ENCODE data around the gene CAMTA1. TPM values are rescaled to one million over a fixed set of nuclear protein-coding genes. Genes with fewer than 3 reads are reported as not detected.

Gene CAMTA1
- total RNA-seq, 2 experiments from 2014 or later = 43.9 to 73.3 TPM

GRCh38 chr1:7587773-7588456, 802.7 kb downstream of the CAMTA1 start:
- intact Hi-C loops (cut with micrococcal nuclease; ENCODE audit: unreplicated experiment) = no loop called here
- H3K79me2 ChIP-seq (ENCODE audit: insufficient read depth, low read depth, low read length) = no peaks in the 10 kb centered on the region
- no peak overlapping the region for H3K4me2 ChIP-seq (ENCODE audit: low read length)
- ChIA-PET CTCF (ENCODE audit: unreplicated experiment) (no interaction called here), POLR2A (no interaction called here)
- no peak overlapping the region for H3K4me3 ChIP-seq (ENCODE audit: low read depth, low read length, poor library complexity, severe bottlenecking)
- H3K27ac ChIP-seq (ENCODE audit: low read depth, low read length, poor library complexity, severe bottlenecking) = no peak overlapping the region
- H3K9me2 ChIP-seq (ENCODE audit: insufficient read depth, low read length) = no peaks in the 10 kb centered on the region
- H2AFZ ChIP-seq (ENCODE audit: low read length) = no peak overlapping the region
- H3K4me1 ChIP-seq (ENCODE audit: insufficient read depth, low read length, poor library complexity, severe bottlenecking) = no peaks in the 10 kb centered on the region
- no peak for TF ChIP-seq CTCF (conservative IDR thresholded peaks at IDR 0.05; ENCODE audit: low read length)
- no peak for TF ChIP-seq EZH2phosphoT487 (IDR thresholded peaks at IDR 0.05; ENCODE audit: borderline replicate concordance, low read depth, low read length)
- H3K9me3 ChIP-seq (ENCODE audit: low read length) = no peaks in the 10 kb centered on the region
- BruUV-seq (replicated peaks) = no TSS peak
- no peaks in the 10 kb centered on the region for H4K20me1 ChIP-seq (ENCODE audit: insufficient read depth, low read length)
- DNase-seq (ENCODE audit: low spot score) = no peak
- no peaks in the 10 kb centered on the region for H3K36me3 ChIP-seq (ENCODE audit: insufficient read depth, low read length)

DNA sequence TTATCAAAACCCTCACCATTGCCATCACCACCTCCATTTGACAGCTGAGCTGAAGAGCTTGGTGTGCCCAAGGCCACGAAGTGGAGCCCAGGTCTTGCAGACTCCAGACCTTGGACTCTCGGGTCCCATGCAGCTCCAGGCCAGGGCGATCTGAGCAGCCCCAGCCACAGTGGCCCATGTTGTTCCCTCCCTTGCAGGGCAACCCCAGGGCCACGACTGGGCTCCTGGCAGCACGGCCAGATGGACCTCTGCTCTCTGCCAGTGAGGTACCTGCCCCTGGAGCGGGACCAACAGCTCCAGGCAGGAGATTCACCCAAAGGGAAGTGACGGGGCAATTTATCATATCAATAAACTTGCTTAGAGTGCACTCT, 803.2 kb downstream of the CAMTA1 start:
- ChIA-PET CTCF (ENCODE audit: unreplicated experiment) (no interaction called here), POLR2A (no interaction called here)
- Histone ChIP-seq H4K20me1 (ENCODE audit: insufficient read depth, low read length) (no peaks in the 10 kb centered on the region), H3K27ac (ENCODE audit: low read depth, low read length, poor library complexity, severe bottlenecking) (no peak overlapping the region), H3K9me3 (ENCODE audit: low read length) (no peaks in the 10 kb centered on the region), H2AFZ (ENCODE audit: low read length) (no peak overlapping the region), H3K36me3 (ENCODE audit: insufficient read depth, low read length) (no peaks in the 10 kb centered on the region), H3K4me2 (ENCODE audit: low read length) (no peak overlapping the region), H3K4me1 (ENCODE audit: insufficient read depth, low read length, poor library complexity, severe bottlenecking) (no peaks in the 10 kb centered on the region), H3K4me3 (ENCODE audit: low read depth, low read length, poor library complexity, severe bottlenecking) (no peak overlapping the region), H3K79me2 (ENCODE audit: insufficient read depth, low read depth, low read length) (no peaks in the 10 kb centered on the region), H3K9me2 (ENCODE audit: insufficient read depth, low read length) (no peaks in the 10 kb centered on the region)
- TF ChIP-seq CTCF (conservative IDR thresholded peaks at IDR 0.05; ENCODE audit: low read length) (no peak), EZH2phosphoT487 (IDR thresholded peaks at IDR 0.05; ENCODE audit: borderline replicate concordance, low read depth, low read length) (no peak)
- no TSS peak for BruUV-seq (replicated peaks)
- intact Hi-C loops (cut with micrococcal nuclease; ENCODE audit: unreplicated experiment) = no loop called here
- no peak for DNase-seq (ENCODE audit: low spot score)

- DNase-seq (ENCODE audit: low spot score) = no peak
- H3K9me2 ChIP-seq (ENCODE audit: insufficient read depth, low read length) = no peaks in the 10 kb centered on the region
- CTCF ChIA-PET (ENCODE audit: unreplicated experiment) = no interaction called here
- TF ChIP-seq CTCF (conservative IDR thresholded peaks at IDR 0.05; ENCODE audit: low read length) = no peak
- TF ChIP-seq EZH2phosphoT487 (IDR thresholded peaks at IDR 0.05; ENCODE audit: borderline replicate concordance, low read depth, low read length) = no peak
- no peaks in the 10 kb centered on the region for H3K4me1 ChIP-seq (ENCODE audit: insufficient read depth, low read length, poor library complexity, severe bottlenecking)
- H2AFZ ChIP-seq (ENCODE audit: low read length) = no peak overlapping the region
- no peaks in the 10 kb centered on the region for H4K20me1 ChIP-seq (ENCODE audit: insufficient read depth, low read length)
- no peaks in the 10 kb centered on the region for H3K79me2 ChIP-seq (ENCODE audit: insufficient read depth, low read depth, low read length)
- H3K9me3 ChIP-seq (ENCODE audit: low read length) = no peaks in the 10 kb centered on the region
- no peak overlapping the region for H3K4me2 ChIP-seq (ENCODE audit: low read length)
- intact Hi-C loops (cut with micrococcal nuclease; ENCODE audit: unreplicated experiment) = no loop called here
- H3K27ac ChIP-seq (ENCODE audit: low read depth, low read length, poor library complexity, severe bottlenecking) = no peak overlapping the region
- H3K4me3 ChIP-seq (ENCODE audit: low read depth, low read length, poor library complexity, severe bottlenecking) = no peak overlapping the region
- no peaks in the 10 kb centered on the region for H3K36me3 ChIP-seq (ENCODE audit: insufficient read depth, low read length)
- POLR2A ChIA-PET = no interaction called here
- BruUV-seq (replicated peaks) = no TSS peak
These were observed 804.0 kb downstream of the CAMTA1 start for GRCh38 chr1:7589080-7589735.
